Activated naive CD8-positive, alpha-beta T cell treated with anti-CD3 and anti-CD28 coated beads, Interleukin-2, amount 50 U/mL, for 24 hours (primary cell): ENCODE measurements around the gene FHIP1A.
"Not testable (repeated sequence)": the region's sequence is repeated elsewhere in the genome, so short reads cannot be mapped to it uniquely, and the experiment has no call there.

Source experiments
- ATAC-seq: fragments of 150-1000 bp; cut with Tn5 transposase; one replicate; pipeline ENCODE4 v1.10.0; 2021
- DNase-seq: peaks from one replicate; pipeline ENCODE4 v3.0.0; 2021
- H3K27ac Mint-ChIP-seq: one replicate; pipeline ENCODE4 v1.8.0; 2021; ENCODE audit warnings: mild to moderate bottlenecking, mixed read lengths
- H3K27me3 Mint-ChIP-seq: one replicate; pipeline ENCODE4 v1.8.0; 2021; ENCODE audit warnings: mixed read lengths
- H3K36me3 Mint-ChIP-seq: one replicate; pipeline ENCODE4 v1.8.0; 2021; ENCODE audit warnings: low read depth, mixed read lengths
- H3K4me1 Mint-ChIP-seq: one replicate; pipeline ENCODE4 v1.8.0; 2021; ENCODE audit warnings: mixed read lengths
- H3K4me3 Mint-ChIP-seq: one replicate; pipeline ENCODE4 v1.8.0; 2021; ENCODE audit warnings: mild to moderate bottlenecking, moderate library complexity, mixed read lengths
- H3K9me3 Mint-ChIP-seq: one replicate; pipeline ENCODE4 v1.8.0; 2021; ENCODE audit warnings: mixed read lengths

FHIP1A gene

DNA sequence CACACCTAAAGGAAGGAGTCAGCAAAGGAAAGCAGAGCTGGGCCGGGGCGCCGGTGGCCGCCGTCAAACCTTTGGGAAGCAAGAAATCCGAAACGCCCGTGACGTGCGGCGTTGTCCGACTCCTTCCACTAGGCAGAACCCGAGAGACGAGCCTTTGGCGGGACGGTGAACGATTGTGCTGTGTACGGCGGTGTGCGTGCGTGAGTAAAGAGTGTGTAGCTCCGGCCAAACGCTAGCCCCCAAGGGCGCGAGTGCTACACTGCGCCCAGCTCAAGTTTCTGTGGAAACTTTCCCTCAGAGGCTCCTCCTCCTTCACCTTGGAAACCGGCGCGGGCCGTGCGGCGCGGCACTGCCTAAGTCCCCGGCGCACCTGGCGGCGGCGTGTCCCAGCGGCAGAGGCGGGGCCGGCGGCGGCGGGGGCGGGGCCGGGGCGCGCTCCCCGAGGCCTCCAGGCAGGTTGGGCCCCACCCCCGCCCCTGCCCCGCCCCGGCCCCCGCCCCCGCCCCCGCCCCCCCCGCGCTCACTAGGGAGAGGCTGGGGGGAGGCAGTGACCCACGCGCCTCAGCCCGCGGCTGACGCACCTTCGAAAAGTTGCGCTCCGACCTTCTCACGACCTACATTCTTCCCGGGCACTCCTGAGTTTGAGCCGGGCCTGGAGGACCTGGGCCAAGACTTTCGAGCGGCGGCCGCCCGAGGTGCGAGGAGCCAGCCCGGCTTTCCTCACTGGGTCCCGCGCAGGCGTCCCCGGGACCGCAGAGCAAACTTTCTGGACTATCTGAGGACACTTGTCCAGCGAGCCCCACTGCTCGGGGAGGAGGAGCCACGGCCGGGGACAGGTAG is at the start of gene FHIP1A:
FHIP1A (plus strand) TSS at position 547 of the 840 bp plus-strand sequence. CDS start 157,084 bp downstream, outside the sequence.
- Mint-ChIP-seq H3K4me3 (peak within 1 kb of the TSS; percentile 78), H3K27me3 (peaks cover 23% of the 10 kb centered on the region), H3K27ac (peak within 1 kb of the TSS; percentile 26), H3K9me3 (no peaks in the 10 kb centered on the region), H3K4me1 (peaks cover 22% of the 10 kb centered on the region), H3K36me3 (no peaks in the 10 kb centered on the region)
- ATAC-seq: peak; percentile 92
- peak; percentile 73 for DNase-seq

DNA sequence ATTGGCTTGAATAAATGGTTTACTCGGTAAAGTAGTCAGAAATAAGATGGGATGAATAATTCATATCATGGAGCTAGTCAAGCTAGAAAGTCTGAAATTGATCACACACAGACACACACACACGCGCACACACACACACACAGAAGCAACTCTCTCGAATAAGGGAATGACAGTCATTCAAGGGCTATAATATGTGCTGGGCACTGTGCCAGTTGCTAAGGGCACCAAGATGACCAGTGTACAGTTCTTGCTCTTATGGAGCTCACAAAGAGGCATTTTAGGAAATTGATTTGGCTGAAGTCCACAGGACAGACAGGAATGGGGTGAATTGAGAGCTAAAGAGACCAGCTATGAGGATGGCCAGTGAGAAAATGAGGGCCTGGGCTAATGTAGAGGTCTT is 49.4 kb upstream of the FHIP1A start:
- DNase-seq (no peak), ATAC-seq (no peak)
- H3K9me3 Mint-ChIP-seq: no peaks in the 10 kb centered on the region
- no peak overlapping the region for H3K27ac Mint-ChIP-seq
- no peaks in the 10 kb centered on the region for H3K4me1 Mint-ChIP-seq
- no peak overlapping the region for H3K4me3 Mint-ChIP-seq
- peaks cover 8% of the 10 kb centered on the region for H3K27me3 Mint-ChIP-seq
- no peaks in the 10 kb centered on the region for H3K36me3 Mint-ChIP-seq

DNA sequence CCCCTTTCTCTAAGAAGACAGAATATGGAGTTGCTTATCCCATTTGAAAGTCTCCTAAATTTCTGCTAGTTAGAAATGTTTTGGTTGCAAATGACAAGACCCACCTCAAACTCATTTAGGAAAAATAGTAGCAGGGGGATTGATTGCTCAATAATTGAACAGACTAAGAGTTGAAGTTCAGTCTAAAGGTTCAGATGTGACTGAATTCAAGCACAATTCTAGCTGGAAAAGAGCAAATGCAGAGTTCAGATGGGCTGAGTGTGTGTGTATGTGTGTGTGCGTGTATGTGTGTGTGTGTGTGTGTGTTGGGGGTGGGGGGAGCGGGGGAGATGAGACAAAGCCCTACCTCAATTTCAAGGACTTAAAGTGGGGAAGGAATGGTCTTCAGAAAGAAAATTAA is 47.9 kb upstream of the FHIP1A start:
- Mint-ChIP-seq H3K27ac (no peak overlapping the region), H3K9me3 (no peaks in the 10 kb centered on the region), H3K27me3 (peaks cover 8% of the 10 kb centered on the region), H3K4me1 (no peaks in the 10 kb centered on the region), H3K4me3 (no peak overlapping the region), H3K36me3 (no peaks in the 10 kb centered on the region)
- ATAC-seq (no peak), DNase-seq (no peak)

DNA sequence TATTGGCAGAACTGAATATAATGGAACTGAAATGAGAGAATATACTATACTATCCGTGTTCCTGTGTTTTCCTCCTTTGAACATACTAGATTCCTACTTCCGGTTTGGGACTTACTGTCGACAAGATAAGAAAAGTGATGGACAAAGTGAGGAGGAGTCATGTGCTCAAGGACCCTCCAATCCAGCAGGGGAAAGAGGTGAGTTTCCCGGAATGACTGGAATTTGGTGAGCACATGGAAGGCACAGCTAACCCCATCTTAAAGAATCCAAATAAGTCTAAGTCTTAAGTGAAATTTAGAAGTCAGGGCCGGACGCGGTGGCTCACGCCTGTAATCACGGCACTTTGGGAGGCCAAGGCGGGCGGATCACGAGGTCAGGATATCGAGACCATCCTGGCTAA is 47.0 kb upstream of the FHIP1A start:
- no peaks in the 10 kb centered on the region for H3K36me3 Mint-ChIP-seq
- ATAC-seq (no peak), DNase-seq (no peak)
- no peaks in the 10 kb centered on the region for H3K4me1 Mint-ChIP-seq
- peaks cover 6% of the 10 kb centered on the region for H3K27me3 Mint-ChIP-seq
- H3K4me3 Mint-ChIP-seq: no peak overlapping the region
- H3K27ac Mint-ChIP-seq: no peak overlapping the region
- no peaks in the 10 kb centered on the region for H3K9me3 Mint-ChIP-seq

DNA sequence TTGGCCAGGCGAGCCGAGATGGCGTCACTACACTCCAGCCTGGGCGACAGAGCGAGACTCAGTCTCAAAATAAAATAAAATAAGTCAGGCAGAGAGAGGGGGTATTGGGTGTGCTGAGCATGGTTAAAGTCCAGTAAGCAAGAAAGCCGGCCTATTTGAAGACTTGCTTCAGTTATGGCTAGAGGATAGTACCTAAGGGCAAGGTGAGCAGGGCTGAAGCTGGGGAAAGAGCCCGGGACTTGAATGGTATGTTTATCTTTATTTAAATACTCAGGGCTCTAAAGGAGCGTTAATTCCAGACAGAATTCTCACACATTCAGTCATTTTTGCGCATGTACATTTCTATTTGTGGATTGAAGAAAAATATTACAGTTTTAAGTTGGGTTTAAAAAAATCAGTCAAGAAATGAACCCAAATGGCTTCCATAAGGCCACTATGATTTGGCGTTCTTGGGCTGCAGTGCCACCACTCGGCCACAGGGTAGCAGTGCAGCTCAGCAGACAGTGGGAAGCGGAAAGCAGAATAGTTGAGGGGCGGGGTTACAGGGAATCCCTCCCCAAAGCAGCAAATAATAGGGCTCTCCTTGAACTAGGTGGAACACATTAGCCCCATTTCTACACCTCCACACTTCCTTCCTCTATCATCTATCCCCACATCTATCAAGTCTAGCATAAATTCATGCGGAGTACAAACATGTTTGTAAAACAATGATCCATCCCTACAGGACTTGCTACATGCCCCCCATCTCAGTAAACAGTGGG is 46.4 kb upstream of the FHIP1A start:
- DNase-seq (peak; percentile 80), ATAC-seq (peak; percentile 92)
- Mint-ChIP-seq H3K4me1 (no peaks in the 10 kb centered on the region), H3K9me3 (no peaks in the 10 kb centered on the region), H3K36me3 (no peaks in the 10 kb centered on the region), H3K4me3 (no peak overlapping the region), H3K27ac (no peak overlapping the region), H3K27me3 (peaks cover 6% of the 10 kb centered on the region)

DNA sequence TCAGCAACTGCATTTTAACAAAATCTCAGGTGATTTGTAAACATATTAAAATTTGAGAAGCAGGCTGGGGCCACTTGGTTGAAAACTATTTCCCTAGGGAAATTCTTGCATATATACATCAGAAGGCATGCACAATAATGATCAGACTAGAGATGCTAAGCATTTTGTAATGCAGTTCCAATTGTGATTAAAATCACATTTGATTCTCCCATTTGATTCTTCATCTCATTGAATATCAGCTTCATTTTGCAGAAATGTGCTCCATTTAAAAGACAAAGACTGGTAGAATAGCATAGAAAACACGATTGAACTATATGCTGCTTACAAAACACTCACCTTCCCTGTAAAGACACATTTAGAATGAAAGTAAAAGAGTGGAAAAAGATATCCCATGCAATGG is 32.4 kb upstream of the FHIP1A start:
- DNase-seq (no peak), ATAC-seq (no peak)
- Mint-ChIP-seq H3K4me1 (no peaks in the 10 kb centered on the region), H3K36me3 (no peaks in the 10 kb centered on the region), H3K27ac (no peak overlapping the region), H3K9me3 (no peaks in the 10 kb centered on the region), H3K27me3 (peaks cover 7% of the 10 kb centered on the region), H3K4me3 (no peak overlapping the region)

DNA sequence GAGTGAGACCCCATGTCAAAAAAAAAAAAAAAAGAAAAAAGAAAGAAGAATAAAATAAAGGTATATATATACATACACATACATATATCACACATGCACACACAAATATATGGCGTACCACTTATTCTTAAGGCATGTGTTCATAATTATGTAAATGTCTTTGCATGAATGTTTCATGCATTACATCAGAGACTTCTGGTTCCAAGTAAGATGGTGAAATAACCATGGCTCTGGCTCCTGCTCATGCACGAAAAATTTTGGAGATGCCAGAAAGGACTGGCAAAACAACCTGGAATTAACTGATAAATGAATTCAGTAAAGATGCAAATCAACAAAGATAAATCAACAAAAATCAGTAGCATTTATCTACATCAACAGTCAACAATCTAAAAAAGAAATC is 19.7 kb upstream of the FHIP1A start:
- ATAC-seq: no peak
- no peak for DNase-seq

DNA sequence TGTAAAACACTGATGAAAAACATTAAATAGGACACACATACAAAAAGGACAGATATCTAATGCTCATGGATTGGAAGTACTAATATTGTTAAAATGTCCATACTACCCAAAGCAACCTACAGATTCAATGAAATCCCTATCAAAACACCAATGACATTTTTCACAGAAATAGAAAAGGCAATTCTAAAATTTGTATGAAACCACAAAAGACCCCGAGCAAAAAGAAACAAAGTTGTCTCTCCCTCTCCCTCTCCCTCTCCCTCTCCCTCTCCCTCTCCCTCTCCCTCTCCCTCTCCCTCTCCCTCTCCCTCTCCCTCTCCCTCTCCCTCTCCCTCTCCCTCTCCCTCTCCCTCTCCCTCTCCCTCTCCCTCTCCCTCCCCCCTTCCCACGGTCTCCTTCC is 19.2 kb upstream of the FHIP1A start:
- H3K27ac Mint-ChIP-seq, DNase-seq, ATAC-seq, H3K9me3 Mint-ChIP-seq, H3K27me3 Mint-ChIP-seq, H3K36me3 Mint-ChIP-seq, H3K4me3 Mint-ChIP-seq, H3K4me1 Mint-ChIP-seq: not testable (repeated sequence)

More for the DNA sequence above, 19.7 kb upstream of the FHIP1A start:
- no peaks in the 10 kb centered on the region for H3K36me3 Mint-ChIP-seq
- H3K4me3 Mint-ChIP-seq: no peak overlapping the region
- H3K4me1 Mint-ChIP-seq: no peaks in the 10 kb centered on the region
- H3K27ac Mint-ChIP-seq: no peak overlapping the region
- H3K9me3 Mint-ChIP-seq: no peaks in the 10 kb centered on the region
- peaks cover 7% of the 10 kb centered on the region for H3K27me3 Mint-ChIP-seq

DNA sequence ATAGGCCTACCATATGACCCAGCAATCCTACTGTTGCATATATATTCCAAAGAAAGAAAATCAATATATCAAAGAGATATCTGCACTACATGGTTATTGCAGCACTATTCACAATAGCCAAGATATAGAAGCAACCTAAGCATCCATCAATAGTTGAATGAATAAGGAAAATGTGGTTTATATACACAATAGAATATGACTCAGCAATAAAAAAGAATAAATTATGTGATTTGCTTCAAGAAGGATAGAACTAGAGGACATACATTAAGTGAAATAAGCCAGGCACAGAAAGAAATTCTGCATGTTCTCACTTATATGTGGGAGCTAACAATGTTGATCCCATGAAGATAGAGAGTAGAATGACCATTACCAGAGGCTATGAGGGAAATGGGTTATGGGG is 13.1 kb upstream of the FHIP1A start:
- Mint-ChIP-seq H3K27me3 (peaks cover 7% of the 10 kb centered on the region), H3K4me3 (no peak overlapping the region), H3K27ac (no peak overlapping the region), H3K36me3 (no peaks in the 10 kb centered on the region), H3K9me3 (no peaks in the 10 kb centered on the region), H3K4me1 (no peaks in the 10 kb centered on the region)
- DNase-seq (no peak), ATAC-seq (no peak)

DNA sequence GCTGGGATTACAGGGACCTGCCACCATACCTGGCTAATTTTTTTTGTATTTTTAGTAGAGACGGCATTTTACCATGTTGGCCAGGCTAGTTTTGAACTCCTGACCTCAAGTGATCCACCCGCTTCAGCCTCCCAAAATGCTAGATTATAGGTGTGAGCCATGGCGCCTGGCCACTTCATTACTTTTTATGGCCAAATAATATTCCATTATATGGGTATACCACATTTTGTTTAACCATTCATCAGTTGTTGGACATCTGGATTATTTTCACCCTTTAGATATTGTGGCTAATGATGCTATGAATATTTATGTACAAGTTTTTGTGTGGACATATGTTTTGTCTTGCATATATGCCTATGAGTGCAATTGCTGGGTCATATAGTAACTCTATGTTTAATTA is 8.6 kb upstream of the FHIP1A start:
- Mint-ChIP-seq H3K27me3 (no peaks in the 10 kb centered on the region), H3K27ac (no peak overlapping the region), H3K36me3 (no peaks in the 10 kb centered on the region), H3K9me3 (no peaks in the 10 kb centered on the region), H3K4me3 (no peak overlapping the region), H3K4me1 (no peaks in the 10 kb centered on the region)
- no peak for DNase-seq
- no peak for ATAC-seq

DNA sequence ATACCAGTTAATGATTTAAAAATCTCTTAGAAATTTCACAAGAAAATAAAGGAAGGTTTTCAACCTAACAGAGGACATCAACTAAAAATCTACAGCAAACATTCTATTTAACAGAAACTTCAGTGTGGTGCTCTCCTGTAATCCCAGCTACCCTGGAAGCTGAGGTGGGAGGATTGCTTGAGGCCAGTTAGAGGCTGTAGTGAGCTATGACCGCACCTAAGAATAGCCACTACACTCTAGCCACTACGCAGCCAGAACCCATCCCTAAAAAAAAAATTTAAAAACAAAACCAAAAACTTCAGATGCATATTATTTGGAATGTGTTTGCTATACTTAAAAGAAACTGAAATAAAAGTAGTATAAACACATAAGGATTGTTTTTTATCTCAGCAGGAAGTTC is 7.2 kb upstream of the FHIP1A start:
- DNase-seq (no peak), ATAC-seq (no peak)
- H3K9me3 Mint-ChIP-seq: no peaks in the 10 kb centered on the region
- no peak overlapping the region for H3K27ac Mint-ChIP-seq
- no peaks in the 10 kb centered on the region for H3K36me3 Mint-ChIP-seq
- no peaks in the 10 kb centered on the region for H3K27me3 Mint-ChIP-seq
- H3K4me1 Mint-ChIP-seq: no peaks in the 10 kb centered on the region
- H3K4me3 Mint-ChIP-seq: no peak overlapping the region

DNA sequence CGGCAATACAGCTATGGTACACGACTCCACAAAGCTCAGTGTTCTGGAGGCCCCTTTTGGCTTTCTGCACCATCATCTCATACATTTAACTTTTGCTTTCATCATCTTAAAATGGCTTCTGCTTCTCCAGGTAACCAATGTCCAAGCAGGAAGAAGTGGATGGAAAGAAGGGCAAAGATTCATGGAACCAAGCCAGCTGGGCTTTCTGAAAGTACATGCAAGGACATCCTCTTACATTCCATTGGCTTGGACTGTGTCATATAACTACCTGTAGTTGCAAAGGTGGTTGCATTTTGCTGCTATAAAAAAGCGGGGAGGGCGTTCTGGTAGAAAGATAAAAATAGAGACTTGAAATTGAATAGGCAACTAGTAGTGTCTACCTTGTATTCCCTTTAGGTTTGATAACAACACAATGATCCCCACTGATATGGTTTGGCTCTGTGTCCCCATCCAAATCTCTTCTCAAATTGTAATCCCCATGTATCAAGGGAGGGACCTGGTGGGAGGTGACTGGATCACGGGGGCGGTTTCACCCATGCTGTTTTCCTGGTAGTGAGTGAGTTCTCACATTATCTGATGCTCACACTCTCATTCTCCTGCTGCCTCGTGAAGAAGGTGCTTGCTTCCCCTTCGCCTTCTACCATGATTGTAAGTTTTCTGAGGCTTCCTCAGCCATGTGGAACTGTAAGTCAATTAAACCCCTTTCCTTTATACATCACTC is 6.7 kb upstream of the FHIP1A start:
- Mint-ChIP-seq H3K4me3 (no peak overlapping the region), H3K27ac (no peak overlapping the region), H3K27me3 (peaks cover 2% of the 10 kb centered on the region), H3K9me3 (no peaks in the 10 kb centered on the region), H3K36me3 (no peaks in the 10 kb centered on the region), H3K4me1 (peaks cover under 1% of the 10 kb centered on the region)
- DNase-seq (no peak), ATAC-seq (no peak)

DNA sequence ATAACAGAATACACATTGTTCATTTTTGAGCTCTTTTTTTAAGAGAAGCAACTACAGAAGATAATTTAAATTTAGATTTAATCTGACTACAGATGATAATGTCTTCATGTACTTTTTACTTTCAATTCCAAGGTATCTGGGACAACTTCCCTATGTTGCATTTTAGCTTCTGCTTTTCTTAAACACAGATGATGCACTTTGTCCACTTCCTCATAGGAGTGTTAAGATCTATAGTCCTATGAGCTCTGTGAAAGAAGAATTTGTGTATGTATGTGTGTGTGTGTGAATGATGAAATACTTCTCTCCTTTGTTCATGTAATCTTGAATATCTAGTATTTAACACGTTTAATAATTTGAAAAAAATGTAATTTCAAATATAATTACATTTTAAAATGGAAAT is 5.3 kb upstream of the FHIP1A start:
- Mint-ChIP-seq H3K27me3 (peaks cover 9% of the 10 kb centered on the region), H3K27ac (no peak overlapping the region), H3K36me3 (no peaks in the 10 kb centered on the region), H3K9me3 (no peaks in the 10 kb centered on the region), H3K4me3 (no peak overlapping the region), H3K4me1 (peaks cover 11% of the 10 kb centered on the region)
- no peak for ATAC-seq
- DNase-seq: no peak

DNA sequence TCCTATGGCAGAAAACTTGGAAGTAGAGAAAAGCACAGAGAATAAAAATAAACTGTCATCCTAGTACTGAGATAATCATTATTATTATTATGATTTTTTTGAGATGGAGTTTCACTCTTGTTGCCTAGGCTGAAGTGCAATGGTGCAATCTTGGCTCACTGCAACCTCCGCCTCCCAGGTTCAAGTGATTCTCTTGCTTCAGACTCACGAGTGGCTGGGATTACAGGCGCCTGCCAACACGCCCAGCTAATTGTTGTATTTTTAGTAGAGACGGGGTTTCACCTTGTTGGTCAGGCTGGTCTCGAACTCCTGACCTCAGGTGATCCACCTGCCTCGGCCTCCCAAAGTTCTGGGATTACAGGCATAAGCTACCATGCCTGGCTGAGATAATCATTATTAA is 4.2 kb upstream of the FHIP1A start:
- not testable (repeated sequence) for ATAC-seq, H3K36me3 Mint-ChIP-seq, H3K9me3 Mint-ChIP-seq, H3K4me3 Mint-ChIP-seq, DNase-seq, H3K27ac Mint-ChIP-seq
- Mint-ChIP-seq H3K27me3 (peaks cover 17% of the 10 kb centered on the region), H3K4me1 (peaks cover 20% of the 10 kb centered on the region)

DNA sequence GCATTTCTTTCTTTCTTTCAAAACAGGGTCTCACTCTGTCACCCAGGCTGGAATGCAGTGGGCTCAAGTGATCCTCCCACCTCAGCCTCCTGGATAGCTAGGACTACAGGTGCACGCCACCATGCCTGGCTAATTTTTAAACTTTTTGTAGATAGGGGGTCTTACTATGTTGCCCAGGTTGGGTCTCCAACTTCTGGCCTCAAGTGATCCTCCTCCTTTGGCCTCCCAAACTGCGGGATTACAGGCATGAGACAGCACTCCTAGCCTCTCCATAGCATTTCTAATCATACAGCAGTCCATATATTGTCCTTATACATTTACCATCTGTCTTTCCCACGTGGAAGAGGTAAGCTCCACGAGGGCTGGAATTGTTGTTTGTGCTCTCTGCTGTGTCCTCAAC is 2.0 kb upstream of the FHIP1A start:
- Mint-ChIP-seq H3K36me3 (no peaks in the 10 kb centered on the region), H3K27me3 (peaks cover 23% of the 10 kb centered on the region), H3K4me3 (no peak overlapping the region), H3K27ac (no peak overlapping the region), H3K9me3 (no peaks in the 10 kb centered on the region), H3K4me1 (peaks cover 22% of the 10 kb centered on the region)
- ATAC-seq (no peak), DNase-seq (no peak)
